ENCODE results near the gene SPECC1L.
A peak's percentile ranks its signal among the peaks of the same experiment; 100 is the strongest.

SPECC1L gene

GRCh38 chr22:24326266-24326665, 55.6 kb downstream of the SPECC1L start:
- DNase-seq: no peak

GRCh38 chr22:24327832-24328231, 57.2 kb downstream of the SPECC1L start:
- no peak for DNase-seq

- no peak for DNase-seq
Observed at GRCh38 chr22:24329453-24329852, 58.8 kb downstream of the SPECC1L start.

- DNase-seq: peak; percentile 70
Observed at GRCh38 chr22:24330636-24331035, 60.0 kb downstream of the SPECC1L start.

- peak; percentile 28 for DNase-seq
Observed at GRCh38 chr22:24331468-24332440, 61.1 kb downstream of the SPECC1L start.

GRCh38 chr22:24333301-24333700, 62.7 kb downstream of the SPECC1L start:
- no peak for DNase-seq

- peak; percentile 16 for DNase-seq
Observed at GRCh38 chr22:24335496-24335895, 64.9 kb downstream of the SPECC1L start.

GRCh38 chr22:24337894-24338645, 67.4 kb downstream of the SPECC1L start:
- no peak for DNase-seq

- no peak for DNase-seq
Observed at GRCh38 chr22:24338726-24339451, 68.3 kb downstream of the SPECC1L start.

GRCh38 chr22:24339452-24339747, 68.8 kb downstream of the SPECC1L start:
- no peak for DNase-seq

- DNase-seq: no peak
Observed at GRCh38 chr22:24341627-24342026, 71.0 kb downstream of the SPECC1L start.

GRCh38 chr22:24350627-24351026, 80.0 kb downstream of the SPECC1L start:
- no peak for DNase-seq

- DNase-seq: peak; percentile 59
Observed at GRCh38 chr22:24353121-24353520, 82.5 kb downstream of the SPECC1L start.

- DNase-seq: peak; percentile 65
Observed at GRCh38 chr22:24355574-24355973, 84.9 kb downstream of the SPECC1L start.

GRCh38 chr22:24357547-24357946, 86.9 kb downstream of the SPECC1L start:
- no peak for DNase-seq

GRCh38 chr22:24358105-24358836, 87.6 kb downstream of the SPECC1L start:
- no peak for DNase-seq

GRCh38 chr22:24359452-24360120, 89.0 kb downstream of the SPECC1L start:
- DNase-seq: no peak

- DNase-seq: no peak
Observed at GRCh38 chr22:24361976-24362646, 91.5 kb downstream of the SPECC1L start.

- no peak for DNase-seq
Observed at GRCh38 chr22:24363243-24363642, 92.6 kb downstream of the SPECC1L start.

- DNase-seq: no peak
Observed at GRCh38 chr22:24366701-24367100, 96.1 kb downstream of the SPECC1L start.

- no peak for DNase-seq
Observed at GRCh38 chr22:24367841-24368240, 97.2 kb downstream of the SPECC1L start.

Measured in hematopoietic multipotent progenitor cell treated with erythropoietin and hydrocortisone succinate and interleukin-3 and kit ligand, for 6 days (in vitro differentiated cells).